ENCODE data around the gene REXO4. TPM values are rescaled to one million over a fixed set of nuclear protein-coding genes. Genes with fewer than 3 reads are reported as not detected.
"Not testable (repeated sequence)": the region's sequence is repeated elsewhere in the genome, so short reads cannot be mapped to it uniquely, and the experiment has no call there.

Gene REXO4
- total RNA-seq, 1 donor from 2014 or later, result 24.4 TPM

DNA sequence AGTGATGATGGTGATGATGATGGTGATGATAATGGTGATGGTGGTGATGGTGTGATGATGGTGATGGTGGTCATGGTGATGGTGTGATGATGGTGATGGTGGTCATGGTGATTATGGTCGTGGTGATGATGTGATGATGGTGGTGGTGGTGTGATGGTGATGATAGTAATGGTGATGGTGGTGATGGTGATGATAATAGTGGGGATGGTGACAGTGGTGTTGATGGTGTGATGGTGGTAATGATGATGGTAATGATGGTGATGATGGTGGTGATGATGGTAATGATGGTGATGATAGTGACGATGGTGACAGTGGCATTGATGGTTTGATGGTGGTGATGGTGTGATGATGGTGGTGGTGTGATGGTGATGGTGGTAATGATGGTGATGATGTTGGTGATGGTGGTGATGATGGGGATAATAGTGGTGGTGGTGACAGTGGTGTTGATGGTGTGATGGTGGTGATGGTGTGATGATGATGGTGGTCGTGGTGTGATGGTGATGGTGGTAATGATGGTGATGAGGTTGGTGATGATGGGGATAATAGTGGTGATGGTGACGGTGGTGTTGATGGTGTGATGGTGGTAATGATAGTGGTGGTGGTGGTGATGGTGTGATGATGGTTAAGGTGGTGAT, 35.2 kb downstream of the REXO4 start:
- H3K4me3 ChIP-seq (ENCODE audit: low read depth, low read length), result no peak overlapping the region
- no peak for DNase-seq (ENCODE audit: low read depth)
- TF ChIP-seq, protein P1, sequence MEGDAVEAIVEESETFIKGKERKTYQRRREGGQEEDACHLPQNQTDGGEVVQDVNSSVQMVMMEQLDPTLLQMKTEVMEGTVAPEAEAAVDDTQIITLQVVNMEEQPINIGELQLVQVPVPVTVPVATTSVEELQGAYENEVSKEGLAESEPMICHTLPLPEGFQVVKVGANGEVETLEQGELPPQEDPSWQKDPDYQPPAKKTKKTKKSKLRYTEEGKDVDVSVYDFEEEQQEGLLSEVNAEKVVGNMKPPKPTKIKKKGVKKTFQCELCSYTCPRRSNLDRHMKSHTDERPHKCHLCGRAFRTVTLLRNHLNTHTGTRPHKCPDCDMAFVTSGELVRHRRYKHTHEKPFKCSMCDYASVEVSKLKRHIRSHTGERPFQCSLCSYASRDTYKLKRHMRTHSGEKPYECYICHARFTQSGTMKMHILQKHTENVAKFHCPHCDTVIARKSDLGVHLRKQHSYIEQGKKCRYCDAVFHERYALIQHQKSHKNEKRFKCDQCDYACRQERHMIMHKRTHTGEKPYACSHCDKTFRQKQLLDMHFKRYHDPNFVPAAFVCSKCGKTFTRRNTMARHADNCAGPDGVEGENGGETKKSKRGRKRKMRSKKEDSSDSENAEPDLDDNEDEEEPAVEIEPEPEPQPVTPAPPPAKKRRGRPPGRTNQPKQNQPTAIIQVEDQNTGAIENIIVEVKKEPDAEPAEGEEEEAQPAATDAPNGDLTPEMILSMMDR (conservative IDR thresholded peaks at IDR 0.05; ENCODE audit: low read depth, low read length), result no peak

DNA sequence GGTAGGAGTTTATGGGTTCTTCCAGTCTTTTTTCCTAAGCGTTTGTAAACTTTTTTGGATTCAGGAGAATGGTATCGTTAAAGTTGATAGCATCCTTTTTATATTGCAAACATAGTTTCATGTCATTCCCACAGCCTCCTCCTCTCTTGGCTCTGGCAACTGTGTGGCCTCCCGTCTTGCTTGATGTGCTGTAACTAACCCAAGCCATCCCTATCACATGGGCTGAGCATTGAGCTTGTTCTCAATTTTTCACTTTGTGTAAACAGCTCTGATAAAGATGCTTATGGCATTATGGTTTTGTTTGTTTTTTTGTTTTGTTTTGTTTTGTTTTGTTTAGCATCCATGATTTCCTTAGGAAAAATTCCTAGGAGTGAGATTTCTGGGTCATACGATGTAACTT, 37.1 kb downstream of the REXO4 start:
- TF ChIP-seq, protein P1 (conservative IDR thresholded peaks at IDR 0.05; ENCODE audit: low read depth, low read length), result no peak
- no peak for DNase-seq (ENCODE audit: low read depth)

DNA sequence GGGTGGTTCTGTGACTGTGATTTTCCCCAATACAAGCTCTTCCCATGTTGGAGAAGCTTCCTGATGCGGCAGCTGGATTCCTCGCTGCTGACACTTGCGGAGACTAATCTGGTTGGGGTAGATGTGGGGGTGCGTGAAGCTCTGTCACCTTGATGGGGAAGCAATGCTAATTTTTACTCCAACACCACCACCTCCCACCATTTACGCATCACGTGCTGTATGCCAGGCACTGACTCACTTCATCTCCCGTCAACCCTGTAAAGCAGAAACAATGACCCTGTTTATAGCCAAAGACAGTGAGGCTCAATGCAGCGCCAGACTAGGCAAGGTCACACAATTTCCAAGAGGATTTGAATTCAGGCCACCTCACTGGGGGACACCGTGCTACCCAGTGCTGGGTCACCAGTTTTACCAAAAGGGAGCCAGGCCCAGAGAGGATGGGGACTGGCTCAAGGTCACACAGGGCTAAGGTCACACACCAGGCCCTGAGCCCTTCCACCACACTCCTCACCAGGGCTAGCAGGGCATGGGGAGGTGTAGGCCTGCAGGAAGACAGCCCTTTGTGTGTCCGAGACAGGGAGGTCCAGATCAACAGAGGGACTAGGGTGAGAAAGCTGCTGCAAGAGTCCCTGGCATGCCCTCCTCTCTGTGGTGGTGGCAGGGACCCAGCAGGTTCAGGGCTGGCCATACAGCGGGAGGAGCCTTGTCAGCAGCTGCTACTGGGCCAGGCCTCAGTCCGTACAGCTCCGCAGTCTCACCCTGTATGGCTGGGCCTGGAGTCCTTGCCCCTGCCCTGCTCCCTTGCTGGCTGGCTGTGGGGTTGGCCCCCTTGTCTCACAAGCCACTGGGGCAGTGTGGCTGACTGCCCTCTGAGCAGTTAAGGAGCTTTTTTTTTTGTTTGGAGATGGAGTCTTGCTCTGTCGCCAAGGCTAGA, 38.4 kb downstream of the REXO4 start:
- DNase-seq (ENCODE audit: low read depth), result no peak
- H3K4me3 ChIP-seq (ENCODE audit: low read depth, low read length), result no peak overlapping the region
- TF ChIP-seq, protein P1 (conservative IDR thresholded peaks at IDR 0.05; ENCODE audit: low read depth, low read length), result no peak

More for the DNA sequence above, 37.1 kb downstream of the REXO4 start:
- H3K4me3 ChIP-seq (ENCODE audit: low read depth, low read length), result no peak overlapping the region

DNA sequence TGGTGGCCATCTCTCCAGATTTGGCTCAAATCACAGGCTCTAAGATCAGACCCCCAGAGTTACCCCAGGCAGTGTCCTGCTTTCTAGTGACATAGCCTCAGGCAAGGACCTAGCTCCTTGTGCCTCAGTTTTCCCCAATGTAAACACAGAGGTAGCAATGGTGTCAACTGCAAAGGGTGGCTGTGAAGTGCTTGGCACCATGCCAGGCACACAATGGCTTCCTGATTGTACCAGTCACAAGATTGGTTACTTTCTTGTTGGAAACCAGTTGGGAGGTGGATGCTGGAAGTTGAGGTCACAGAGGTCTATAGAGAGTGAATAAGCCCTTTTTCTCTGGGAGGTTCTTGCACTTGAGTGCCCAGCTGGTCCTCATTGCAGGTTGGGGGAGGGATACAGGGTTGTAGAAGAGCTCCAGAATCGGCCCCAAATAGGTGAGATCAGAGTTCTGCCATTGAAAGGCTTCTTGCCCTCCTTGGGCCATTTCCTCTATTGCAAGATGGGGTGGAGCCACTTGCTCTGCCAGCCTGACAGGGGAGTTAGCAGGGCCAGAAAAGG, 39.3 kb downstream of the REXO4 start:
- TF ChIP-seq, protein P1 (conservative IDR thresholded peaks at IDR 0.05; ENCODE audit: low read depth, low read length), result no peak
- DNase-seq (ENCODE audit: low read depth), result no peak
- H3K4me3 ChIP-seq (ENCODE audit: low read depth, low read length), result no peak overlapping the region

DNA sequence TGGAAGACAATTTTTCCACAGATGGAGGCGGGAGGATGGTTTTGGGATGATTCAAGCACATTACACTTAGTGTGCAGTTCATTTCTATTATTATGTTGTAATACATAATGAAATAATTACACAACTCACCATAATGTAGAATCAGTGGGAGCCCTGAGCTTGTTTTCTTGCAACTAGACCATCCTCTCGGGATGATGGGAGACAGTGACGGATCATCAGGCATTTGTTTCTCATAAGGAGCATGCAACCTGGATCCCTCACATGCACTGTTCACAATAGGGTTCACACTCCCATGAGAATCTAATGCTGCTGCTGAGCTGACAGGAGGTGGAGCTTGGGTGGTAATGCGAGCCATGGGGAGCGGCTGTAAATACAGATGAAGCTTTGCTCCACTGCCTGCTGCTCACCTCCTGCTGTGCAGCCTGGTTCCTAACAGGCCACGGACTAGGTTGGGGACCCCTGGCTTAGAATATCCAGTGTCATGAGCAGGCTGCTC, 40.0 kb downstream of the REXO4 start:
- TF ChIP-seq, protein P1 (conservative IDR thresholded peaks at IDR 0.05; ENCODE audit: low read depth, low read length), result no peak
- no peak overlapping the region for H3K4me3 ChIP-seq (ENCODE audit: low read depth, low read length)
- no peak for DNase-seq (ENCODE audit: low read depth)

DNA sequence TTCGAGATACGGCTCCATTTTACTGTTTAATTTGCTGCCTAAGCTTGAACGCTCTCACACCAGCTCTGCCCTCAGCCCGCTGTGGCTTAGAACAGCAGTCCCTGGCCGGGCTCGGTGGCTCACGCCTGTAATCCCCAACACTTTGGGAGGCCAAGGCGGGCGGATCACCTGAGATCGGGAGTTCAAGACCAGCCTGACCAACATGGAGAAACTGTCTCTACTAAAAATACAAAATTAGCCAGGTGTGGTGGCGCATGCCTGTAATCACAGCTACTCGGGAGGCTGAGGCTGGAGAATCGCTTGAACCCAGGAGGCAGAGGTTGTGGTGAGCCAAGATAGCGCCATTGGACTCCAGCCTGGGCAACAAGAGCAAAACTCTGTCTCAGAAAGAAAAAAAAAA, 40.5 kb downstream of the REXO4 start:
- DNase-seq (ENCODE audit: low read depth), result not testable (repeated sequence)
- H3K4me3 ChIP-seq (ENCODE audit: low read depth, low read length), result peak overlapping the region; percentile 97
